CD1c-positive myeloid dendritic cell (primary cell): Measurements from ENCODE around the gene ADSL.

ENCODE experiments used
- DNase-seq: peaks from one replicate; pipeline ENCODE4 v3.0.0-alpha.2; 2016; ENCODE audit errors: extremely low spot score

Gene ADSL

DNA sequence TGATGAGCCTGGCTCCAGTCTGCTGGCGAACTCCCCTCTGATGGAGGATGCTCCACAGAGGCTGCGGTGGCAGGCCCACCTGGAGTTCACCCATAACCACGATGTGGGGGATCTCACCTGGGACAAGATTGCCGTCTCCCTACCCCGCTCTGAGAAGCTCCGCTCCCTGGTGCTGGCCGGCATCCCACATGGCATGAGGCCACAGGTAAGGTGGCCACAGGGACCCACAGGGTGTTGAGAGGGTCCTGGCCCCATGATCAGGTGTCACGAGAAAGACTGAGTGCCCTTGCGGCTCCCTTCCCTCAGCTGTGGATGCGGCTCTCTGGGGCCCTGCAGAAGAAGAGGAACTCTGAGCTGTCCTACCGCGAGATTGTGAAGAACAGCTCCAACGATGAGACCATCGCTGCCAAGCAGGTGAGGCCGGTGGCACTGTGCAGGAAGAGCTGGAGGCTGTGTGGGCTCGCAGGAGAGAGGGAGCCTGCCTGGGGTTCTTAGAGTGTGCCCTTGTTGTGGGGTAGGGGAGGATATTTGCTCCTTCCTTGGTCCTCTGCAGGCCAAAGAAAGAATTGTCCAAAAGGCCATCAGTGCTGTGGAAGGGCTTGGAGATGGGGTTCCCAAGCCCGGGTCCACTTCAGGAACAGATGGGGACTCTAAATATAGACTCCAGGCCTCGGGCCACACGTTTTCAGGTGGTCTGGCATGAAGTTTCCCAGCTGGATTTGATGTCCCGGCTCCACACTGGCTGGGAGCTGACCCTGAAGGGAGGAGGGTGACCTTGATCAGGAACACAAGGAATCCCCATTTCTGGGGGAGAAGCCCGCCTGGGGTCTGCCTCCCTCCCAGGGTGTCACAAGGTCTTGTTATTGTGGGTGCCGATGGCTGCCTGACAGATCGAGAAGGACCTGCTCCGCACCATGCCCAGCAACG is 58.2 kb downstream of the ADSL start:
- no peak for DNase-seq

DNA sequence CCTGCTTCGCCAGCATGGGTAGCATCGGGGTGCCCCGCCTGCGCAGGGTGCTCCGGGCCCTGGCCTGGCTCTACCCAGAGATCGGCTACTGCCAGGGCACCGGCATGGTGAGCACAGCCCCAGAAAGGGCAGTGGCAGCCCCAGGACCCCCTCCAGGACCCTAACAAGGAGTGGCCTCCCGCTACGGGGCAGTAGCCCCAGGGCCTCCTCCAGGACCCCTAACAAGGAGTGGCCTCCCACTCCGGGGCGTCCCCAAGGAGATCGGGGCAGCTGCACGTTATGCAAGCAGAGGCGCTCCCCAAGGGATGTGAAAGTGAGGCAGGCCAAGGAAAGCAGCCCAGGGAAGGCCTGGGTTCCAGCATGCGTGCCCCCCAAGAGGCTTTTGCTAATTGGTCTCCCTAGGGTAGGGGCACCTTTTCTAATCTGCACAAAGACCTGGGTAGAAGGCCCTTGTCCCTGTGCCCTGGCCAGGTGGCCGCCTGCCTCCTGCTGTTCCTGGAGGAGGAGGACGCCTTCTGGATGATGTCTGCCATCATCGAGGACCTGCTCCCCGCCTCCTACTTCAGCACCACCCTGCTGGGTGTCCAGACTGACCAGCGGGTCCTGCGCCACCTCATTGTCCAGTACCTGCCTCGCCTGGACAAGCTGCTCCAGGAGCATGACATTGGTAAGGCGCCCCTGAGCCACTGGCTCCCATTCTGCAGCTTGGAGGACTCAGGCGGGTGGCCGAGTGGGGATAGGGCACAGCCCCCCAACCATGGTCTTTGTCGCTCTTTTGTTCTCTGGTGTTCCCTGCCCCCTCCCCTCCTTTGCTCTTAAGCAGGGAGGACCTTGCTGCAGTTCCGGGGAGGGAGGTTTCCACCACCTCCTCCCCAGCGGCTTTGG is 59.1 kb downstream of the ADSL start:
- no peak for DNase-seq

GRCh38 chr22:40406063-40406890 is 60.0 kb downstream of the ADSL start:
- DNase-seq: no peak

GRCh38 chr22:40407021-40407761 is 60.9 kb downstream of the ADSL start:
- no peak for DNase-seq

DNA sequence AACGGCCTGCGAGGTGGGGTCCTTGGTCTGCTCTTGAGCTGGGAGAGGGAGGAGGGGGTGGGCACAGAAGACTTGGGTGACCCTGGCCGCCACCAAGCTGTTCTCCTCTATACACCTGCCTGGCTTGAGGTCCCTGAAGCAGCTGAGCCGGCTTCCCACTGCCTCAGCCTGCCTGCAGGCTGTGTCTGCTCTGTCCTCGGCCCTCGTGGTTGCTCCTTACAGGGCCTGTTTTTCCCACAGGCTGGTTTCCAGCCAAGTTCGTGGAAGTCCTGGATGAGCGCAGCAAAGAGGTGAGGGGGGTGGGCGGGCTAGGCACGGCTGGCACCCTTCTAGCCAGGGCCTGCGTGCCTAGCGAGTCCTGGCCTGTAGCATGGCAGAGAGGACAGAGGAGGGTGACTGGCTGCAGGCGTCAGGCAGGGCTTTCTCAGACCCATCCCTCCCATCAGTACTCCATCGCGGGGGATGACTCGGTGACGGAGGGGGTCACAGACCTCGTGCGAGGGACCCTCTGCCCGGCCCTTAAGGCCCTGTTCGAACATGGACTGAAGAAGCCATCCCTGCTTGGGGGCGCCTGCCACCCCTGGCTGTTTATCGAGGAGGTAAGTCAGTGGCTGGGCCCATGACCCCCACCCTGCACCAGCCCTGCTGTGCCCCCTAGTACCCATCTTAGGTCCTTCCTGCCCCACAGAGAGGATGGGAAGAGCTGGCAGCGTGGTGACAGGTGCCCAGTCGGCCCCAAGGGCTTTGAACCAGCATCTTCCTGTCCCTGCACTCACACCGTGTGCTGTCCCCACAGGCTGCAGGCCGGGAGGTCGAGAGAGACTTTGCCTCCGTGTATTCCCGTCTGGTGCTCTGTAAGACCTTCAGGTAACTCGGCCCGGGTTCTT is 61.8 kb downstream of the ADSL start:
- DNase-seq: no peak

DNA sequence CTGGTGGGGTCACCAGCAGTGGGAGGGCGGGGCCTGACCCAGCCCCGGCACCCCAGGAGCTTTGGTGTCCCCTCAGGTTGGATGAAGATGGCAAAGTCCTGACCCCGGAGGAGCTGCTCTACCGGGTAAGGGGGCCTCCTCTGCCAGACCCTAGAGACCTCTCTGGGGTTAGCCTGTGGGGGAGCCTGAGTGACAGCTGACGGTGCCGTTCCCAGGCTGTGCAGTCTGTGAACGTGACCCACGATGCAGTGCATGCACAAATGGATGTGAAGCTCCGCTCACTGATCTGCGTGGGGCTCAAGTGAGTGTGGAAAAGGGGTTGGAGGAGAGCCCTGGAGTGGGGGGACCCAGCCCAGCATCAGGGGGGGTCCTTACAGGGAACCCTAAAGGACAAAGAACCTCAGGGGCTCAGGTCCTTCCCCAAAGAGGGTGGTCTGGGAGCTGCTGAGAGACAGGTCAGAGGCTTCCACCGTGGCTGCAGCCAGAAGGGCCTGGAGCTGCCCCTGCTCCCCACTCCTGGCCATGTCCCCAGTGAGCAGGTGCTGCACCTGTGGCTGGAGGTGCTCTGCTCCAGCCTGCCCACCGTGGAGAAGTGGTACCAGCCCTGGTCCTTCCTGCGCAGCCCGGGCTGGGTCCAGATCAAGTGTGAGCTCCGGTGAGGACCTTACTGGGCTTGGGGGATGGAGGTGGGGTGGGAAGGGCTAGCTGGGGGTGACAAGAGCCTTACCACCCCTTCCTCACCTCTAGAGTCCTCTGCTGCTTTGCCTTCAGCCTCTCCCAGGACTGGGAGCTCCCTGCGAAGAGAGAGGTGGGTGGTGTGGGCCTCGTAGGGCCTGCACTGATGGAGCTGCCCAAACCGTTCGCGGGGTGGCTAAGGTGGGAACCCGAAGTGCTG is 62.7 kb downstream of the ADSL start:
- DNase-seq: no peak

GRCh38 chr22:40409613-40410113 is 63.4 kb downstream of the ADSL start:
- no peak for DNase-seq

GRCh38 chr22:40410272-40410671 is 64.0 kb downstream of the ADSL start:
- no peak for DNase-seq

DNA sequence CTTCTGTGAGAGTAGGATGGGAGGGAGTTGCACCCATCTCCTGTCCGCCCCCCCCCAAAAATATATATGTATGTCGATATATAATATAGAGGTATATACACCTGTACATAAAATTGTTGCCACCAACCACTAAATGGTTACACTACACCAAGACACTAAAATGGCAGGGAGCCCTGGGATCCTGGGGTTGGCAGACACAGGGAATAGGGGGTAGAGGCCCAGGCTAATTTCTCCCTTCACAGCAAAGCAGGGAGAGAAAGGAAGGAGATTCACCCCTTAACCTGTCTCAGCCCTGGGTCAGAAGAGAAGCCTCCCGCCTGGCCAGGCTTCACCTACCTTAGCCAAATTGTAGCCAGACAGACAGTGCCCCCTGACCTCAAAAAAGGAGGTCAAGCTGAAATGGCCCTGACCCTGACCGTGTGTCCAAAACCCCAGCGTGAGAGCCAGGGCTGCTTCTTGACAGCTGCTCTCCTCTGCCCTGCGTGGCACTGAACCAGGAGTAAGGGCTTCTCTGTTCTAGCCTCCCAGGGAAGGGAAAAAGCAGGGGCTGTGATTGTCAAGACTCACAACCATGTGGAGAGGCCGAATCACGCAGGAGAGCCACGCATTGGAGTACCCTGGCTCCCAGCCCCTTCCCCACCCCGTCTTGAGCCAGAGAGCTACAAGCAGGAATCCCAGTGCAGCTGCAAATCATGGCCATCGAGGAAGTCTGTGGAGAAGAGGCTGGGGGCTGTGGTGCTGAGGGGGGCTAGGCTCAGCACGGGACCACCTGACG is 64.6 kb downstream of the ADSL start:
- no peak for DNase-seq

DNA sequence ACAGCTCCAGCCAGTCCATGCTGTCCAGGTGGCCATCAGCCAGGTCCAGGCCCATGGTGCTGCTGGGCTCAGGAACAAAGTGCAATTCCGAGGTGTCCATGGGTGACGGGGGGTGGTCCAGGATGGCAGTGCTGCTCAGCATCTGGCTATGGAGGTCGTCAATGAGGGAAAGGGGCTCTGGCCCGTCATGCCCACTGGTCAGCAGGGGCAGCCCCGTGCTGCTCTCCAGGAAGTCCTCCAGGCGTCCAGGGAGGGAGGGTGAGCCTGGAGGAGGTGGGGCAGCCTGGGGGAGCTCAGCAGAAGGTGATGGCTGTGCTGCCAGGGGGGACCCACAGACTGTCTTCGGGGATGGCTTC is 65.2 kb downstream of the ADSL start:
- DNase-seq: no peak

- peak; percentile 76 for DNase-seq
Measured at GRCh38 chr22:40412441-40412840, 66.1 kb downstream of the ADSL start.

GRCh38 chr22:40413873-40414272 is 67.6 kb downstream of the ADSL start:
- no peak for DNase-seq

- DNase-seq: no peak
Measured at GRCh38 chr22:40414311-40414710, 68.0 kb downstream of the ADSL start.

GRCh38 chr22:40414838-40415505 is 68.7 kb downstream of the ADSL start:
- no peak for DNase-seq

DNA sequence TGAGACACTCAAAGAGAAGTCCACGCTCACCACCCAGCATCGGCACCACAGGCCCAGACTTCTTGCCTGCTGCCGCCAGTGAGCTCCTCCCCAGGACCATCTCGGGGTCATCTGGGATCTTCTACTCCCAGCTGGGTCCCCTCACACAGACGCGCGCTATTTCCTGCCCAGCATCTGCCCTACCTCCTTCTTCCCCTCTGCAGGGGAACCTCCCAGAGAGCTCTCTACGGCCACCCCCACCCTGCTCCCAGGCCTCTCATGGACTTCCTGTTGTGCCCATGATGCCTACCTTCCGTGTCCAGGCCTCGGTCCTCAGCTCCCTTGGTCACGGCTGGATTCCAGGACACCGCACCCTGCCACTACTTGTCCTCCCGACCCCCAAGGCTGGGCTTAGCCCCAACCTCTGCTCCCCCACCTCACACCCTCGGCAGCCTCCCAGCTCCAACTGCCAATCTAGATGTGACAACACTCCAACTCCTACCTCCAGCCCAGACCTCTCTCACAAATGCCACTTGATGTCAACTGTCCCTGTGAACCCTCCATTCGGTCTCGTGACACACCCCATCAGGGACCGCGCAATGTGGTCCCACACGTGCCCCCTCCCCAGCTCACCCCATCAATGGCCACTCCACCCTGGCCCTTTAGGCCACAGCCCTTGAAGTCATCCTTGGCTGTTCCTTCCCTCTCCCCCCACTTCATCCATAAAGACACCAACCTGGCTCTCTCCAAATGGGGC is 69.4 kb downstream of the ADSL start:
- DNase-seq: peak; percentile 62

DNA sequence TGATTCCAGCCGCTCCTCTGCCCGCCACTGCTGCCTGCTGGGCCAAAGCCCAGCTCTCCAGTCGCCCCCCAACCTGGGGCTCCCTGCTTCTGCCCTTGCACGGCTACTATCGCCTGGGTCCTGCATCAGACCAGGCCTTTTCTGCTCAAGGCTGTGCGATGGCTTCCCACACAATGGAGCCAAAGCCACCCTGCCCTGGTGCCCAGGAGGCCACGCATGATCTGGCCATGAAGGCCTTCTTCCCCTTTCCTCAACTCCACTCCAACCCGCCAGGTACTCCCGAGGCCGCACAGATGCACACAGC is 69.9 kb downstream of the ADSL start:
- no peak for DNase-seq

GRCh38 chr22:40416636-40417035 is 70.3 kb downstream of the ADSL start:
- no peak for DNase-seq
